K562 (cell line): ENCODE results near the gene PHYHIPL. TPM values are rescaled to one million over a fixed set of nuclear protein-coding genes. Genes with fewer than 3 reads are reported as not detected.

Experiments
- ATAC-seq: fragments of 200-7000 bp; cut with Tn5 transposase; 3 replicates; pipeline ENCODE4 v1.9.1; 2020; ENCODE audit warnings: moderate library complexity
- BruUV-seq: library from RNA; stranded (reverse); fragments of 400-500 nt; replicated peaks from 2 replicates; lab custom pipeline; 2021; lab: Mats Ljungman, UMichigan
- CTCF ChIA-PET: fragments of 300-600 bp; formaldehyde crosslinking; extraction: SDS; loops from one replicate; lab custom pipeline; 2021; ENCODE audit warnings: low intra/inter-chr PET ratio; lab: Yijun Ruan, JAX
- POLR2A ChIA-PET: fragments of 300-600, 350-650 bp; sonication (Branson Sonifier 250); formaldehyde crosslinking; extraction: SDS; loops from one replicate; lab custom pipeline; 2021; ENCODE audit warnings: antibody characterized with exemption, inconsistent platforms; lab: Yijun Ruan, JAX
- DNase-seq, 4 experiments: peaks; one replicate each; pipeline versions ENCODE4 v3.0.0 to v3.0.0-alpha.2; 2011 to 2018; ENCODE audit warnings: low spot score in 3 of 4, mixed read lengths in 3 of 4; ENCODE audit errors: extremely low read depth in 1 of 4
- FAIRE-seq: peaks from 2 replicates; lab custom pipeline; 2011; peaks lifted over from hg19 to GRCh38; lab: Jason Lieb, UNC
- H2AFZ ChIP-seq: 2 replicates; pipeline ENCODE4 v1.6.0; 2011; ENCODE audit warnings: low read depth, low read length, control low read depth, inconsistent platforms
- H3K27ac ChIP-seq: fragments of 200-600 bp; 3 replicates; pipeline ENCODE4 v1.8.0; 2011; ENCODE audit warnings: low read depth, mild to moderate bottlenecking, control low read depth, inconsistent platforms, low read length, moderate library complexity, mixed read lengths; ENCODE audit errors: extremely low read depth
- H3K27me3 ChIP-seq, 2 experiments: fragments of 300-600 bp in 1 of 2; 2 replicates in 1 of 2; 3 replicates in 1 of 2; pipeline versions ENCODE4 v1.6.0 to v1.8.0; 2011; ENCODE audit warnings: inconsistent platforms in 2 of 2, low read length in 2 of 2, mild to moderate bottlenecking in 1 of 2, mixed read lengths in 1 of 2, moderate library complexity in 1 of 2; ENCODE audit not compliant: control insufficient read depth in 2 of 2, insufficient read depth in 2 of 2
- H3K36me3 ChIP-seq: fragments of 300-600 bp; 3 replicates; pipeline ENCODE4 v1.8.0; 2011; ENCODE audit warnings: mild to moderate bottlenecking, low read length, inconsistent platforms; ENCODE audit not compliant: control insufficient read depth, insufficient read depth
- H3K4me1 ChIP-seq, 2 experiments: fragments of 200-600 bp in 1 of 2; replicated peaks in 1 of 2; 2 replicates in 1 of 2; 3 replicates in 1 of 2; pipeline versions ENCODE4 v1.5.1 to v1.8.0; 2011; ENCODE audit warnings: inconsistent platforms in 2 of 2, low read length in 2 of 2, mild to moderate bottlenecking in 1 of 2, mixed read lengths in 1 of 2, moderate library complexity in 1 of 2; ENCODE audit not compliant: control insufficient read depth in 2 of 2, insufficient read depth in 2 of 2
- H3K4me2 ChIP-seq: 2 replicates; pipeline ENCODE4 v1.6.1; 2011; ENCODE audit warnings: low read length, control low read depth, inconsistent platforms, mixed read lengths; ENCODE audit not compliant: insufficient read depth
- H3K4me3 ChIP-seq: fragments of 200-600 bp; sonication (generic), shearing (Covaris generic); 2 replicates; pipeline ENCODE4 v1.5.1; 2016; ENCODE audit warnings: control low read depth, inconsistent platforms
- H3K79me2 ChIP-seq: fragments of 200-600 bp; 3 replicates; pipeline ENCODE4 v1.8.0; 2011; ENCODE audit warnings: low read length, inconsistent platforms; ENCODE audit not compliant: control insufficient read depth, insufficient read depth
- H3K9ac ChIP-seq, 2 experiments: 2 replicates each; pipeline versions ENCODE4 v1.6.0 to v1.6.1; 2011; ENCODE audit warnings: low read depth in 2 of 2, low read length in 2 of 2, control low read depth in 1 of 2, inconsistent platforms in 1 of 2, mild to moderate bottlenecking in 1 of 2, mixed read lengths in 1 of 2; ENCODE audit not compliant: insufficient read depth in 1 of 2
- H3K9me1 ChIP-seq: one replicate; pipeline ENCODE4 v1.6.0; 2011; ENCODE audit warnings: inconsistent platforms, mild to moderate bottlenecking, low read length, moderate library complexity; ENCODE audit not compliant: control insufficient read depth, insufficient read depth
- H3K9me3 ChIP-seq: replicated peaks from 2 replicates; pipeline ENCODE4 v1.5.1; 2011; ENCODE audit warnings: low read depth, low read length, inconsistent platforms; ENCODE audit not compliant: control insufficient read depth, insufficient read depth
- H4K20me1 ChIP-seq: replicated peaks from 2 replicates; pipeline ENCODE4 v1.6.1; 2011; ENCODE audit warnings: low read length, inconsistent platforms, mixed read lengths; ENCODE audit not compliant: control insufficient read depth, insufficient read depth
- ATF1 ChIP-seq, 2 experiments: fragments of 450-650 bp in 1 of 2; IDR thresholded peaks; 2 replicates each; pipeline ENCODE4 v1.6.1; 2016; ENCODE audit warnings: missing compliant biosample characterization in 1 of 2, missing genetic modification characterization in 1 of 2
- CEBPZ ChIP-seq: fragments of 150-350 bp; IDR thresholded peaks from 2 replicates; pipeline ENCODE4 v1.6.1; 2014; ENCODE audit warnings: low read depth, mild to moderate bottlenecking, low read length, borderline replicate concordance
- E2F8 ChIP-seq: fragments of 450-650 bp; IDR thresholded peaks from 2 replicates; pipeline ENCODE4 v1.7.1; 2018; ENCODE audit warnings: mild to moderate bottlenecking, low read depth; ENCODE audit not compliant: partially characterized antibody
- ESRRB ChIP-seq: fragments of 250-450 bp; sonication (Bioruptor Pico); IDR thresholded peaks from 2 replicates; pipeline ENCODE4 v1.5.0; 2020; ENCODE audit warnings: mild to moderate bottlenecking, moderate library complexity, borderline replicate concordance
- HEY1 ChIP-seq: fragments of 250-450 bp; sonication (Bioruptor Pico); IDR thresholded peaks from 2 replicates; pipeline ENCODE4 v1.5.0; 2020; ENCODE audit warnings: mild to moderate bottlenecking, moderate library complexity, borderline replicate concordance
- HNRNPH1 ChIP-seq: fragments of 200-400 bp; formaldehyde crosslinking; optimal IDR thresholded peaks from 2 replicates; pipeline ENCODE3; 2017; ENCODE audit warnings: low read depth, mild to moderate bottlenecking, low read length, moderate library complexity
- KDM5B ChIP-seq: fragments of 200-600 bp; sonication (generic); IDR thresholded peaks from 2 replicates; pipeline ENCODE4 v1.6.1; 2012; ENCODE audit warnings: low read depth, mild to moderate bottlenecking, moderate library complexity, low read length, control low read depth, inconsistent platforms; ENCODE audit not compliant: insufficient replicate concordance
- MAFF ChIP-seq: IDR thresholded peaks from 2 replicates; pipeline ENCODE4 v1.6.1; 2012; ENCODE audit warnings: low read length, improper control_type of control experiment
- MAFG ChIP-seq: fragments of 450-650 bp; conservative IDR thresholded peaks from 2 replicates; pipeline ENCODE4 v1.6.1; 2016; ENCODE audit warnings: missing genetic modification characterization, missing compliant biosample characterization
- WGBS: fragments of 100-300 bp; shearing (Covaris generic); methylation state at CpG from one replicate; pipeline ENCODE4 v1.1.6; 2016; ENCODE audit warnings: low coverage, mixed read lengths; ENCODE audit not compliant: insufficient coverage; ENCODE audit errors: missing lambda C conversion rate; 5-methylcytosine and 5-hydroxymethylcytosine counted together
- in situ Hi-C: fragments of 300-500 bp; cut with MboI; formaldehyde crosslinking; loops from 4 replicates; pipeline ENCODE4 v1.15.0; 2018; ENCODE audit warnings: inconsistent platforms, mixed read lengths
- intact Hi-C: fragments of 100-400 bp; cut with micrococcal nuclease; formaldehyde crosslinking; loops from 2 replicates; pipeline ENCODE4 v1.14.2; 2022
- polyA plus RNA-seq, 8 experiments: library from polyadenylated mRNA; depleted of rRNA in 4 of 8; stranded (reverse) in 5 of 8; unstranded in 3 of 8; fragments of >200 nt; fragmentation: Nextera tagmentation in 2 of 8; fragmentation: Illumina TruSeq in 1 of 8; extraction: Ambion mirVana in 2 of 8; extraction: Trizol in 1 of 8; gene quantifications; 2 replicates each; pipeline versions ENCODE4 v1.2.1 to v1.2.3, GENCODE V29; 2011 to 2014; ENCODE audit warnings: inconsistent platforms in 1 of 8, missing spikeins in 1 of 8
- total RNA-seq, 7 experiments: library from RNA; depleted of rRNA in 6 of 7; stranded (reverse); fragments of >200 nt in 6 of 7; fragmentation: Illumina TruSeq in 2 of 7; extraction: Trizol in 2 of 7; gene quantifications; 2 replicates each; pipeline versions ENCODE4 v1.2.1 to v1.2.3, GENCODE V29; 2011 to 2021; ENCODE audit warnings: low replicate concordance in 1 of 7

PHYHIPL gene
- total and polyA plus RNA-seq, 9 of the 15 experiments (the other 6 are each of a cell fraction or from before 2014, with no cell fraction given), result not detected

- ChIA-PET CTCF (no interaction called here), POLR2A (no interaction called here)
- H3K4me2 ChIP-seq, result no peak overlapping the region
- H2AFZ ChIP-seq, result no peak overlapping the region
- H3K79me2 ChIP-seq, result no peaks in the 10 kb centered on the region
- no peaks in the 10 kb centered on the region for H3K27me3 ChIP-seq
- no peak for ATAC-seq
- no peaks in the 10 kb centered on the region for H3K36me3 ChIP-seq
- H4K20me1 ChIP-seq, result no peaks in the 10 kb centered on the region
- no TSS peak for BruUV-seq
- 3% methylated on average over 2 of the region's 2 CpGs for WGBS
- in situ Hi-C loops (no loop called here), intact Hi-C loops (no loop called here)
- no peak overlapping the region for H3K9ac ChIP-seq
- H3K9me1 ChIP-seq, result no peaks in the 10 kb centered on the region
- H3K9me3 ChIP-seq, result no peaks in the 10 kb centered on the region
- H3K27ac ChIP-seq, result no peak overlapping the region
- H3K4me1 ChIP-seq, result no peaks in the 10 kb centered on the region
- TF ChIP-seq HEY1 (CRISPR knock-in tag) (no peak), MAFF (no peak), ATF1 (CRISPR knock-in tag; IDR thresholded peaks at IDR 0.05) (no peak), ATF1 (tag; IDR thresholded peaks at IDR 0.05) (no peak), MAFG (tag) (no peak), CEBPZ (no peak), ESRRB (CRISPR knock-in tag) (no peak), E2F8 (no peak), KDM5B (no peak), HNRNPH1 (no peak)
- no peak overlapping the region for H3K4me3 ChIP-seq
- peak in 2 of 4 experiments; percentile 14 to 18 for DNase-seq
- no peak for FAIRE-seq
These were observed 5.2 kb downstream of the PHYHIPL start for GRCh38 chr10:59181668-59182067.
